Smooth muscle cell (in vitro differentiated cells): ENCODE results near the gene GOLGA3. TPM values are rescaled to one million over a fixed set of nuclear protein-coding genes. Genes with fewer than 3 reads are reported as not detected.

Experiments
- DNase-seq: peaks from one replicate; lab custom pipeline; 2025; ENCODE audit not compliant: unreplicated experiment; lab: John Stamatoyannopoulos, UW
- H2AFZ ChIP-seq: fragments of 200-600 bp; sonication (generic); 2 replicates; pipeline ENCODE4 v1.6.0; 2016; ENCODE audit warnings: antibody characterized with exemption, low read depth, mild to moderate bottlenecking
- H3F3A ChIP-seq: fragments of 200-600 bp; sonication (generic); 2 replicates; pipeline ENCODE4 v1.6.0; 2017; ENCODE audit warnings: antibody characterized with exemption, low read depth
- H3K27ac ChIP-seq: fragments of 200-600 bp; sonication (generic); 2 replicates; pipeline ENCODE4 v1.5.1; 2016; ENCODE audit warnings: low read depth, mild to moderate bottlenecking
- H3K27me3 ChIP-seq: fragments of 200-600 bp; sonication (generic); 2 replicates; pipeline ENCODE4 v1.6.1; 2016; ENCODE audit warnings: low read depth, mild to moderate bottlenecking
- H3K36me3 ChIP-seq: fragments of 200-600 bp; sonication (generic); 2 replicates; pipeline ENCODE4 v1.5.1; 2016; ENCODE audit warnings: low read depth
- H3K4me1 ChIP-seq: fragments of 200-600 bp; sonication (generic); 2 replicates; pipeline ENCODE4 v1.5.1; 2016; ENCODE audit warnings: low read depth
- H3K4me2 ChIP-seq: fragments of 200-600 bp; sonication (generic); 2 replicates; pipeline ENCODE4 v1.6.0; 2016; ENCODE audit warnings: mild to moderate bottlenecking
- H3K4me3 ChIP-seq: fragments of 200-600 bp; sonication (generic); 2 replicates; pipeline ENCODE4 v1.5.1; 2016; ENCODE audit warnings: mild to moderate bottlenecking
- H3K79me2 ChIP-seq: fragments of 200-600 bp; sonication (generic); 2 replicates; pipeline ENCODE4 v1.6.0; 2016; ENCODE audit warnings: low read depth, mild to moderate bottlenecking
- H3K9ac ChIP-seq: fragments of 200-600 bp; sonication (generic); 2 replicates; pipeline ENCODE4 v1.6.0; 2016; ENCODE audit warnings: low read depth
- H3K9me3 ChIP-seq: fragments of 200-600 bp; sonication (generic); replicated peaks from 2 replicates; pipeline ENCODE4 v1.5.1; 2016; ENCODE audit warnings: low read depth
- H4K20me1 ChIP-seq: fragments of 200-600 bp; sonication (generic); 2 replicates; pipeline ENCODE4 v1.6.0; 2016; ENCODE audit warnings: low read depth
- CTCF ChIP-seq: fragments of 200-600 bp; sonication (generic); IDR thresholded peaks from 2 replicates; pipeline ENCODE4 v1.5.1; 2017; ENCODE audit warnings: borderline replicate concordance, mild to moderate bottlenecking, antibody characterized with exemption; ENCODE audit not compliant: insufficient read depth, poor library complexity, severe bottlenecking
- WGBS: methylation state at CpG from one replicate; pipeline ENCODE4 v1.1.7; 2016; ENCODE audit warnings: low lambda C conversion rate; 5-methylcytosine and 5-hydroxymethylcytosine counted together
- polyA plus RNA-seq: library from polyadenylated mRNA; unstranded; fragments of >200 nt; fragmentation: Nextera tagmentation; extraction: Ambion mirVana; gene quantifications from 2 replicates; pipeline ENCODE4 v1.2.1, GENCODE V29; 2016
- total RNA-seq: library from RNA; depleted of rRNA; stranded (reverse); fragments of >200 nt; gene quantifications from 2 replicates; pipeline ENCODE4 v1.2.3, GENCODE V29; 2014

The GOLGA3 gene
- total and polyA plus RNA-seq, 2 experiments from 2014 or later: 25.1 to 34.5 TPM

DNA sequence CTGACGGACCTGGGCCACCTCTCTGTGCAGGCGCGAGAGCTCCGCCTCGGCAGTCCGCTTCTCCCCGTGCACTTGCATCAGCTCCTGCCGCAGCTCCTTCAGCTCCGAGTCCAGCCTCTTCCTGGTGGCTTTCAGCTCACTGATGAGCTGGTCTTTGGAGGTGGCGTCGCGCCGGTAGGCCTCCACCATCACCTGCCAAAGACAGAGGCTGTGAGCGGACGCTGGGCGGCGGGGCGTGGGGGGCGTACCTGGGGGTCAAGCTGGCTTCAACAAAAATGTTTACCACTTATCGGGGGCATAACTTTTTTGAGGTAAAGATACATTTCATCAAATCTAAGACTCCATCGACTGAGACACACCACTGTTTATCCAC lies 39.6 kb downstream of the GOLGA3 start:
- no peaks in the 10 kb centered on the region for H3K27me3 ChIP-seq
- H3K79me2 ChIP-seq: peaks cover 14% of the 10 kb centered on the region
- no peak overlapping the region for H3K27ac ChIP-seq
- DNase-seq: no peak
- peaks cover 85% of the 10 kb centered on the region for H4K20me1 ChIP-seq
- no peak overlapping the region for H3K9ac ChIP-seq
- WGBS: 96% methylated on average over 21 of the region's 21 CpGs
- H3K4me3 ChIP-seq: no peak overlapping the region
- H3K4me1 ChIP-seq: no peaks in the 10 kb centered on the region
- TF ChIP-seq CTCF: no peak
- peaks cover 11% of the 10 kb centered on the region for H3K36me3 ChIP-seq
- H2AFZ ChIP-seq: no peak overlapping the region
- no peaks in the 10 kb centered on the region for H3K9me3 ChIP-seq
- no peak overlapping the region for H3K4me2 ChIP-seq
- no peaks in the 10 kb centered on the region for H3F3A ChIP-seq

DNA sequence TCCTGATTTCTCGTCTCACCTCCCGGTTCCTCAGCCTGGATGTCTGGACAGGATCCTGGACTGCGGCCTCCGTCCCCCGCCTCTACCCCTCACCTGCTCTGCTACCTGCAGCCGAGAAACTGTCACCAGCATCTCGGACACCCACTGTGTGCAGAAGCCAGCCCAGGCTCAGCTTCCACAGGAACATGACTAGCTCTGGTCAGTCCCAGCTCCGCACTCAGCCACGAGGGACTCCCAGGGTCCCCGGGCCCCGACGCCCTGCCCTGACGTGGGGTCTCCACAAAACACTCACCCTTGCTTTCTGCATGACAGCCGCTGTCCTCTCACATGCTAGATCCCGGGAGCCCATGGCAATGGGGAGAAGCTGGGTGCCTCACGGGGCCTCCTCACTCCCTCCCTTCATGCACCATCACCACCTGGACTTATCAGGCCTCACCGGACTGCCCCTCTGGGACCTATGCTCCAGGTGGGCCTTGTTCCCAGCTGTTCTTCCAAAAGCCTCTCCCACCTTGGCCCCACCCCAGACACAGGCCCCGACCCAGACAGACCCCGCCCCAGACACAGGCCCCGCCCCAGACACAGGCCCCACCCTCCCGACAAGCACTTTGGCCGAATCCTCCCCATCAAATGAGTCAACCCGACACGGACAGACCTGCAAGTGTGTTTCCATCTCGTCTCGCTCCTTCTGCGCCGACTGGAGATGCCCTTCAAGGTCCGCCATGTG lies 40.1 kb downstream of the GOLGA3 start:
- no peaks in the 10 kb centered on the region for H3K27me3 ChIP-seq
- H3K79me2 ChIP-seq: peaks cover 8% of the 10 kb centered on the region
- no peaks in the 10 kb centered on the region for H3K9me3 ChIP-seq
- H3K4me2 ChIP-seq: no peak overlapping the region
- no peak overlapping the region for H3K4me3 ChIP-seq
- no peaks in the 10 kb centered on the region for H3K4me1 ChIP-seq
- H3K36me3 ChIP-seq: peaks cover 11% of the 10 kb centered on the region
- H3K9ac ChIP-seq: no peak overlapping the region
- DNase-seq: no peak
- TF ChIP-seq CTCF: no peak
- peaks cover 85% of the 10 kb centered on the region for H4K20me1 ChIP-seq
- H3F3A ChIP-seq: no peaks in the 10 kb centered on the region
- 95% methylated on average over 18 of the region's 29 CpGs for WGBS
- H3K27ac ChIP-seq: no peak overlapping the region
- no peak overlapping the region for H2AFZ ChIP-seq

- H3K9ac ChIP-seq: no peak overlapping the region
- H3K4me1 ChIP-seq: no peaks in the 10 kb centered on the region
- TF ChIP-seq CTCF: no peak
- no peak for DNase-seq
- no peaks in the 10 kb centered on the region for H3F3A ChIP-seq
- WGBS: 92% methylated on average over 15 of the region's 15 CpGs
- H4K20me1 ChIP-seq: peaks cover 90% of the 10 kb centered on the region
- H3K9me3 ChIP-seq: no peaks in the 10 kb centered on the region
- no peak overlapping the region for H3K27ac ChIP-seq
- peaks cover 11% of the 10 kb centered on the region for H3K36me3 ChIP-seq
- no peak overlapping the region for H3K4me2 ChIP-seq
- peaks cover 7% of the 10 kb centered on the region for H3K79me2 ChIP-seq
- no peaks in the 10 kb centered on the region for H3K27me3 ChIP-seq
- H3K4me3 ChIP-seq: no peak overlapping the region
- H2AFZ ChIP-seq: no peak overlapping the region
Observed at GRCh38 chr12:132787877-132788276, 40.8 kb downstream of the GOLGA3 start.

- 96% methylated on average over 21 of the region's 21 CpGs for WGBS
- no peak for TF ChIP-seq CTCF
- no peaks in the 10 kb centered on the region for H3K27me3 ChIP-seq
- H3F3A ChIP-seq: no peaks in the 10 kb centered on the region
- no peak overlapping the region for H3K4me3 ChIP-seq
- H3K4me2 ChIP-seq: no peak overlapping the region
- H4K20me1 ChIP-seq: peaks cover 92% of the 10 kb centered on the region
- H3K79me2 ChIP-seq: peaks cover 6% of the 10 kb centered on the region
- DNase-seq: no peak
- peaks cover 18% of the 10 kb centered on the region for H3K36me3 ChIP-seq
- H3K4me1 ChIP-seq: no peaks in the 10 kb centered on the region
- no peak overlapping the region for H2AFZ ChIP-seq
- H3K27ac ChIP-seq: no peak overlapping the region
- no peak overlapping the region for H3K9ac ChIP-seq
- H3K9me3 ChIP-seq: no peaks in the 10 kb centered on the region
Observed at GRCh38 chr12:132786192-132786591, 42.5 kb downstream of the GOLGA3 start.
